Measurements from ENCODE around the gene ABCA7.

The ABCA7 gene

GRCh38 chr19:1086613-1087012 is 46.7 kb downstream of the ABCA7 start:
- no peak for DNase-seq (ENCODE audit: extremely low read depth in 1 of 2, low read depth in 1 of 2)

GRCh38 chr19:1087813-1088415 is 48.0 kb downstream of the ABCA7 start:
- DNase-seq (ENCODE audit: extremely low read depth in 1 of 2, low read depth in 1 of 2): no peak

- no peak for DNase-seq (ENCODE audit: extremely low read depth in 1 of 2, low read depth in 1 of 2)
Observed at GRCh38 chr19:1088416-1089010, 48.6 kb downstream of the ABCA7 start.

GRCh38 chr19:1089126-1089771 is 49.3 kb downstream of the ABCA7 start:
- DNase-seq (ENCODE audit: extremely low read depth in 1 of 2, low read depth in 1 of 2): no peak

GRCh38 chr19:1089891-1090290 is 50.0 kb downstream of the ABCA7 start:
- no peak for DNase-seq (ENCODE audit: extremely low read depth in 1 of 2, low read depth in 1 of 2)

- peak in 1 of 2 donors; percentile 70 for DNase-seq (ENCODE audit: extremely low read depth in 1 of 2, low read depth in 1 of 2)
Observed at GRCh38 chr19:1090731-1091543, 51.0 kb downstream of the ABCA7 start.

GRCh38 chr19:1091544-1092175 is 51.8 kb downstream of the ABCA7 start:
- DNase-seq (ENCODE audit: extremely low read depth in 1 of 2, low read depth in 1 of 2): no peak

GRCh38 chr19:1093330-1093729 is 53.4 kb downstream of the ABCA7 start:
- no peak for DNase-seq (ENCODE audit: extremely low read depth in 1 of 2, low read depth in 1 of 2)

- no peak for DNase-seq (ENCODE audit: extremely low read depth in 1 of 2, low read depth in 1 of 2)
Observed at GRCh38 chr19:1093811-1094553, 54.1 kb downstream of the ABCA7 start.

GRCh38 chr19:1094655-1094977 is 54.7 kb downstream of the ABCA7 start:
- DNase-seq (ENCODE audit: extremely low read depth in 1 of 2, low read depth in 1 of 2): no peak

- DNase-seq (ENCODE audit: extremely low read depth in 1 of 2, low read depth in 1 of 2): peak; percentile 94
Observed at GRCh38 chr19:1094978-1095701, 55.2 kb downstream of the ABCA7 start, which contains the start of gene POLR2E. Gene POLR2E (minus strand): TSS chr19:1095375. CDS start chr19:1095315, 60 bp downstream.

- no peak for DNase-seq (ENCODE audit: extremely low read depth in 1 of 2, low read depth in 1 of 2)
Observed at GRCh38 chr19:1097810-1098176, 57.9 kb downstream of the ABCA7 start.

GRCh38 chr19:1098177-1099051 is 58.5 kb downstream of the ABCA7 start:
- no peak for DNase-seq (ENCODE audit: extremely low read depth in 1 of 2, low read depth in 1 of 2)

- DNase-seq (ENCODE audit: extremely low read depth in 1 of 2, low read depth in 1 of 2): no peak
Observed at GRCh38 chr19:1101337-1101698, 61.4 kb downstream of the ABCA7 start.

GRCh38 chr19:1102407-1103131 is 62.7 kb downstream of the ABCA7 start:
- peak; percentile 66 to 86 for DNase-seq (ENCODE audit: extremely low read depth in 1 of 2, low read depth in 1 of 2)

- no peak for DNase-seq (ENCODE audit: extremely low read depth in 1 of 2, low read depth in 1 of 2)
Observed at GRCh38 chr19:1103132-1103707, 63.3 kb downstream of the ABCA7 start.

GRCh38 chr19:1103708-1104310 is 63.9 kb downstream of the ABCA7 start, which contains the start of gene GPX4:
Gene GPX4 (plus strand): TSS chr19:1103994. CDS start chr19:1104044, 50 bp downstream.
- DNase-seq (ENCODE audit: extremely low read depth in 1 of 2, low read depth in 1 of 2): peak; percentile 96 to 97

Measured in stimulated activated CD8-positive, alpha-beta memory T cell treated with anti-CD3 and anti-CD28 coated beads, Interleukin-7, amount 100 ng/mL, for 48 hours (primary cell).